ENCODE results near the gene GTSE1.
A peak's percentile ranks its signal among the peaks of the same experiment; 100 is the strongest.

Gene GTSE1

GRCh38 chr22:46361826-46362202 is 65.1 kb downstream of the GTSE1 start:
- no peaks in the 10 kb centered on the region for H3K36me3 Mint-ChIP-seq (ENCODE audit: low read depth)
- H3K9me3 Mint-ChIP-seq, result no peaks in the 10 kb centered on the region
- H3K4me3 Mint-ChIP-seq, result no peak overlapping the region
- no peaks in the 10 kb centered on the region for H3K27me3 Mint-ChIP-seq (ENCODE audit: low read depth)
- DNase-seq (ENCODE audit: low spot score), result no peak
- H3K4me1 Mint-ChIP-seq (ENCODE audit: low read depth), result no peaks in the 10 kb centered on the region
- H3K27ac Mint-ChIP-seq, result no peak overlapping the region

DNA sequence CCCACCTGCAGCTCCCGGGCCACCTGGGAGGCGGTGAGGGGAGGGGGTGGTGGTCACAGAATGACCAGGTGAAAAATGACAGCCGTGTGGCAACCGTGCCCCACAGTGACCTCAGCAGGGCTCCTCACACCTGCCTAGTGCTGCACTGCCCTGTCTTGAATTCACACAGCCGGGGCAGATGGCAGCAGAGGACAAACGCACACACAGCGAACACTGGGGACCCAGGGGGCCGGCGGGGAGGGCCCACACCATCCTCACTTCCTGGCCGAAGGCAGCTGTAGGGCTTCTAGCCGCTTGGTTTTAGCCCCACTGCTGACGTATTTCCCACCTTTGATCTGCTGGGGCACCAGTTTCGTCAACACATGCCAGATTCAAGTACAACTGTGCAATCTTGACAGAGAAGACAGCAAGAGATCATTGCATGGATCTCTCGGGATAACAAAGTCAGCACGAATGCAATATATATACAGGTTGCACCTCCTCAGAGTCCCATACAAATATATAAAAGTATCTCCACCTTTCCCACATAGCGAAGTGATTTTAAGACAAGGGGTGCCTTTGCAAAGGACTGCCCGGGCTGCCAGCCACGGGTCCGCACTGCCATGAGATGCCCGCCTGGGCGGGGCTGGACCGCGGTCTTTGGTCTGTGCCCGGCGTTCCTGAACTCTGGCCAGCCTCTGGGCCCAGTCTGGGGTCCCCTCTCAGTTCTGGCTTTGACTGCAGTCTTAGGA is 65.7 kb downstream of the GTSE1 start:
- H3K4me3 Mint-ChIP-seq, result no peak overlapping the region

DNA sequence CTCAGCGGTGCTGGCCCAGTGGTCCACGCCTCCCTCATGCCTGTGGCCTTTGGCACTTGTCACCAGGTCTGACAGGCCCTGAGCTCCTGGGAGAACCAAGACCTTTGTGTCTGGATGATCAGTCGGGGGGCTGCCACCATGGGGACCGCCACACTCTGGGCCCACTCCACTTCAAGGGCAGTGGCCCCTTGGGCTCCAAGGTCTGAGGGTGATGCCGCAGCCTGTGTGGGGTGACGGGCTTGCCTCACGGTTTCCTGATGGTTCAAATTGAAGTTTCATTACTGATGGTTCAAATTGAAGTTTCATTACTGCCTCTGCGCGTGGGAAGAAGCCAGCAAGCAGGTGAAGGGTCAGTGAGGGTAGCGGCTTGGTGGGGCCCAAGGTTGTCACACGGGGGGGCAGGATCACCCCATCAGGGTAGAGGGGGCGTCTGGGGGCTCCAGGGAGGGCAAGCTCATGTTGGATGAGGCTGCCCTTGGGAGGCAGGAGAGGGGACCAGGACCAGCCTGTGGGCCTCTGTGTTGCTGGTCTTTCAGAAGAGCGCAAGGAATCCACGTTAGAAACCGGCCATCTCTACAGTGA is 66.4 kb downstream of the GTSE1 start:
- Mint-ChIP-seq H3K36me3 (ENCODE audit: low read depth) (no peaks in the 10 kb centered on the region), H3K9me3 (no peaks in the 10 kb centered on the region), H3K4me3 (no peak overlapping the region), H3K27ac (no peak overlapping the region), H3K27me3 (ENCODE audit: low read depth) (no peaks in the 10 kb centered on the region), H3K4me1 (ENCODE audit: low read depth) (no peaks in the 10 kb centered on the region)
- no peak for DNase-seq (ENCODE audit: low spot score)

More for the DNA sequence above, 65.7 kb downstream of the GTSE1 start:
- H3K36me3 Mint-ChIP-seq (ENCODE audit: low read depth), result no peaks in the 10 kb centered on the region
- no peak overlapping the region for H3K27ac Mint-ChIP-seq
- H3K4me1 Mint-ChIP-seq (ENCODE audit: low read depth), result no peaks in the 10 kb centered on the region
- no peak for DNase-seq (ENCODE audit: low spot score)
- H3K27me3 Mint-ChIP-seq (ENCODE audit: low read depth), result no peaks in the 10 kb centered on the region
- H3K9me3 Mint-ChIP-seq, result no peaks in the 10 kb centered on the region

DNA sequence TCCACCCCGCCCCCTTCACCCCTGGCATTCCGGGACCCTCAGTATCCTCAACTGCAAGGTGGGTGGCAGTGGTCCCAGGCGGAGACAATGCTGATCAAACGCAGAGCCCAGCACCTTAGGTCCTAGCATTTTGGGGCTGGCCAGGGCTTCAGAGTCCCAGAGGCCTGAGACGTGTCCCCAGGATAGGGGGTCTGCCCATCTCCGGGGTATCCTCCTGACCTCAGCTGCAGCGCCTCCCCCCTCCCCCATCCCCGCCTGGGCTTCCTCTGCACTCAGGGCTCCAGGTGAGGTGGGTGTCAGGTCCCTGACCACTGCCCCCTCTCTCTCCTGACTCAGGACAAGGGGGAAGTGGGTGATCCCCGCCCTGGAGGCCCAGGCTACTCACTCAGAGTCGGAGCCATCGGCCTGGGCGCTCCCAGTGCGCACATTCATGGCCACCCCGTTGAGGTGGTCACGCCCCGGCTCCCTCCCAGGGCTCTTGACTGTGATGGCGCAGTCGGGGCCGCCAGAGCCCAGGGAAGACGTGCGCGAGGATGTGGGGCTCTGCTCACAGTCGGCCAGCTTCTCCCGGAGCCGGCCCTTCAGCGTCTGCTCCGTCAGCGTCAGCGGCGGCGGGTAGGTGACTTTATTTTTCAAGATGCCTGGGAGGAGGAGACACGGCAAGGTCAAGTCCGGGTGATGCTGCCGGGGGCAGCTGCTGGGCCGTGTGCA is 67.1 kb downstream of the GTSE1 start:
- H3K27ac Mint-ChIP-seq, result no peak overlapping the region
- H3K36me3 Mint-ChIP-seq (ENCODE audit: low read depth), result no peaks in the 10 kb centered on the region
- H3K4me1 Mint-ChIP-seq (ENCODE audit: low read depth), result no peaks in the 10 kb centered on the region
- H3K27me3 Mint-ChIP-seq (ENCODE audit: low read depth), result no peaks in the 10 kb centered on the region
- DNase-seq (ENCODE audit: low spot score), result no peak
- no peaks in the 10 kb centered on the region for H3K9me3 Mint-ChIP-seq
- no peak overlapping the region for H3K4me3 Mint-ChIP-seq

DNA sequence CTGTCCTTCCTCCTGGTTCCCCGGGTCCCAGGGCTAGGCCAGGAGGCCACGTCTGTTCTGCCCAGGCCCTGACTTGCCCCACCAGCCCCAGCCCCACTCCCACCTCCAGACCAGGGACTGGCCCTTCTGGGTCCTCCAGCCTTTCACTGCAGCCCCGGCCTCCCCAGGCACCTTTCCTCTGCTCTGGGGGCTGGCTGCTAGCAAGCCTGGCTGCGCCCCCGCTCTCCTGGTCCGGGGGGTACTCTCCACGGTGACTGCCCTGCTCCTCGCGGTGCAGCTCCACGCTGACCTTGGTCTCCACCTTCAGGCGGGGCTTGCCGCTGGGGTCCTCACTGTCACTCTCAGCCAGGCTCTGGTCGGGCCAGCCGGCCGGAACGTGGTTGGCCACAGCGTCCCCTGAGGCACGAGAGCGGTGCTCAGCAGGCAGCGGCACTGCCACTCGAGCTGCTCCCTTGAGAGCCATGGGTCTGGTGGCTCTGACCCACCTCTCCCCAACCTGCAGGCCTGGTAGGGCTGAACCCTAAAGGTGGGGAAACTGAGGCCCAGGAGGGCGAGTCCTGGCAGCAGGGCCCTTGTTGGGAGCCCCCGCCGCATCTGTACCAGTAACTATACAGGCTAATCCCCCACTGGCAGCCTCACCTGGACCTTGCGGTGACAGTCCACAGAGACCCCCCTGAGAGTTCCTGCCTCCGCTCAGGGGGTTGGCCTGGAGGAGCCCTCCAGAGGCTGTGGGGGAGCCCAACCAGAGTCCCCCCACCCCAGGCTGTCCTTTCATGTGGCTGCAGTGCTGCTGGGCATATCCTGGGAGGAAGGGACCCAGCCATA is 67.9 kb downstream of the GTSE1 start:
- Mint-ChIP-seq H3K27ac (no peak overlapping the region), H3K9me3 (no peaks in the 10 kb centered on the region), H3K36me3 (ENCODE audit: low read depth) (no peaks in the 10 kb centered on the region), H3K4me3 (no peak overlapping the region), H3K27me3 (ENCODE audit: low read depth) (no peaks in the 10 kb centered on the region), H3K4me1 (ENCODE audit: low read depth) (no peaks in the 10 kb centered on the region)
- DNase-seq (ENCODE audit: low spot score), result no peak

DNA sequence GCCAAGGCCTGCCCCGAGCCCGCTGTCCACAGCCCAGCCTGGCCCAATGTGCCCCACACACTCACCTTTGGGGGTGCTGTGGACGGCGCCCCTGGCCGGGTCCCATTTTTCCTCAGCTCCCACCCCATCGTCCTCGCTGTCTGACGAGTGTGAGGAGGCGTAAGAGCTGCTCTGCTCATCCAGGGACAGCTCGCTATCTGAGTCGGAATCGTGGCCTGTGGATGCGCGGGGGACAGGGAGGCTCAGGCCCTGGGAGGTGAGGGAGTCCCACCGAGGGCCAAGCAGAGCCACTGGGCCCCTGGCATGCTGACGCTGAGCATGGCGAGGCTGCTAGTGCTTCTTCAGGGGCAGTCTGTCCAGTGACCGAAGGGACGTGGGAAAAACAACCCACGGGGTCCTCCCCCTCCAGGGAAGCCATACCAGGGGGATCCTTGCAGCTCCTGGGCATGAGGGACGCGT is 68.5 kb downstream of the GTSE1 start:
- Mint-ChIP-seq H3K4me3 (no peak overlapping the region), H3K36me3 (ENCODE audit: low read depth) (no peaks in the 10 kb centered on the region), H3K27ac (no peak overlapping the region), H3K9me3 (no peaks in the 10 kb centered on the region), H3K4me1 (ENCODE audit: low read depth) (no peaks in the 10 kb centered on the region), H3K27me3 (ENCODE audit: low read depth) (no peaks in the 10 kb centered on the region)
- DNase-seq (ENCODE audit: low spot score), result no peak

- DNase-seq (ENCODE audit: low spot score), result no peak
- no peak overlapping the region for H3K27ac Mint-ChIP-seq
- H3K9me3 Mint-ChIP-seq, result no peaks in the 10 kb centered on the region
- H3K4me1 Mint-ChIP-seq (ENCODE audit: low read depth), result no peaks in the 10 kb centered on the region
- no peaks in the 10 kb centered on the region for H3K27me3 Mint-ChIP-seq (ENCODE audit: low read depth)
- H3K4me3 Mint-ChIP-seq, result no peak overlapping the region
- no peaks in the 10 kb centered on the region for H3K36me3 Mint-ChIP-seq (ENCODE audit: low read depth)
Measured at GRCh38 chr22:46366327-46366731, 69.7 kb downstream of the GTSE1 start.

GRCh38 chr22:46366801-46367706 is 70.4 kb downstream of the GTSE1 start:
- no peaks in the 10 kb centered on the region for H3K4me1 Mint-ChIP-seq (ENCODE audit: low read depth)
- no peak overlapping the region for H3K27ac Mint-ChIP-seq
- H3K27me3 Mint-ChIP-seq (ENCODE audit: low read depth), result peaks cover 4% of the 10 kb centered on the region
- no peaks in the 10 kb centered on the region for H3K9me3 Mint-ChIP-seq
- no peak for DNase-seq (ENCODE audit: low spot score)
- H3K36me3 Mint-ChIP-seq (ENCODE audit: low read depth), result no peaks in the 10 kb centered on the region
- H3K4me3 Mint-ChIP-seq, result no peak overlapping the region

- H3K27me3 Mint-ChIP-seq (ENCODE audit: low read depth), result peaks cover 6% of the 10 kb centered on the region
- peak; percentile 55 for DNase-seq (ENCODE audit: low spot score)
- no peaks in the 10 kb centered on the region for H3K4me1 Mint-ChIP-seq (ENCODE audit: low read depth)
- no peak overlapping the region for H3K4me3 Mint-ChIP-seq
- H3K9me3 Mint-ChIP-seq, result no peaks in the 10 kb centered on the region
- H3K36me3 Mint-ChIP-seq (ENCODE audit: low read depth), result no peaks in the 10 kb centered on the region
- no peak overlapping the region for H3K27ac Mint-ChIP-seq
Measured at GRCh38 chr22:46367707-46368191, 71.1 kb downstream of the GTSE1 start.

DNA sequence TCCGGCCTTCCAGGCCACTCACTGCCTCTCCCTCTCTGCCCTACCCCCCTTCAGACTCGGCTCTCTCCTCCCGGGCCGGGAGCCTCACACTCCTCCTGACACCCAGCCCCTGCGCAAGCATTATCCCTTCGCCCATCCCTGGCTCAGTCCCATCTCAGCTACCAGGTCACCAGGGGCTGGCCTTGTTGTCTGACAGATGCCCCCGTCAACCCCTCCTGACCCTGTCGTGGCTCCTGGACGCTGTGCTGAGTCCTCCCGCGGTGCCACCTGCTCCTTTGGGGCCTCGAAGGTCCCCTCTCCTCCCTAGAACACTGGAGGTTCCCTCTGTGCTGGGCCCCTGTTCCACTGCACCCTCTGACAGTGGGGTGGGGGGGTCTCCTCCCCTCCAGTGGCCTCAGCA is 71.8 kb downstream of the GTSE1 start:
- Mint-ChIP-seq H3K27me3 (ENCODE audit: low read depth) (peaks cover 10% of the 10 kb centered on the region), H3K4me3 (no peak overlapping the region), H3K9me3 (no peaks in the 10 kb centered on the region), H3K4me1 (ENCODE audit: low read depth) (no peaks in the 10 kb centered on the region), H3K36me3 (ENCODE audit: low read depth) (no peaks in the 10 kb centered on the region), H3K27ac (no peak overlapping the region)
- DNase-seq (ENCODE audit: low spot score), result no peak

GRCh38 chr22:46368871-46369715 is 72.4 kb downstream of the GTSE1 start:
- Mint-ChIP-seq H3K27ac (no peak overlapping the region), H3K9me3 (no peaks in the 10 kb centered on the region), H3K4me1 (ENCODE audit: low read depth) (no peaks in the 10 kb centered on the region), H3K27me3 (ENCODE audit: low read depth) (peaks cover 14% of the 10 kb centered on the region), H3K4me3 (no peak overlapping the region), H3K36me3 (ENCODE audit: low read depth) (no peaks in the 10 kb centered on the region)
- DNase-seq (ENCODE audit: low spot score), result no peak

- DNase-seq (ENCODE audit: low spot score), result no peak
- Mint-ChIP-seq H3K27me3 (ENCODE audit: low read depth) (peaks cover 15% of the 10 kb centered on the region), H3K4me1 (ENCODE audit: low read depth) (no peaks in the 10 kb centered on the region), H3K27ac (no peak overlapping the region), H3K36me3 (ENCODE audit: low read depth) (no peaks in the 10 kb centered on the region), H3K9me3 (no peaks in the 10 kb centered on the region), H3K4me3 (no peak overlapping the region)
Measured at GRCh38 chr22:46369716-46370583, 73.3 kb downstream of the GTSE1 start.

Data from T-helper 2 cell treated with Interferon-gamma antibody and Interleukin-4, amounts not matched to agents 5 μg/mL and 100 μg/mL, for 36 hours (primary cell).